Activated CD8-positive, alpha-beta T cell treated with anti-CD3 and anti-CD28 coated beads for 36 hours (primary cell): Measurements from ENCODE around the gene MMP17. TPM values are rescaled to one million over a fixed set of nuclear protein-coding genes. Genes with fewer than 3 reads are reported as not detected.

Experiments
- ATAC-seq: fragments of 200-7000 bp; cut with Tn5 transposase; one replicate; pipeline ENCODE4 v1.10.0; 2021; ENCODE audit warnings: mild to moderate bottlenecking, moderate library complexity
- CTCF ChIA-PET: fragments of 350-600 bp; sonication (Branson Sonifier 250); formaldehyde crosslinking; loops from one replicate; lab custom pipeline; 2021; ENCODE audit warnings: antibody characterized with exemption; lab: Charles Lee
- POLR2A ChIA-PET: fragments of 350-600 bp; sonication (Branson Sonifier 250); formaldehyde crosslinking; loops from one replicate; lab custom pipeline; 2021; ENCODE audit warnings: antibody characterized with exemption; lab: Charles Lee
- DNase-seq: peaks from one replicate; pipeline ENCODE4 v3.0.0-alpha.2; 2020
- H3K27ac Mint-ChIP-seq: one replicate; pipeline ENCODE4 v1.8.0; 2021; ENCODE audit warnings: mild to moderate bottlenecking, mixed read lengths
- H3K27me3 Mint-ChIP-seq: one replicate; pipeline ENCODE4 v1.8.0; 2021; ENCODE audit warnings: mixed read lengths
- H3K36me3 Mint-ChIP-seq: one replicate; pipeline ENCODE4 v1.8.0; 2021; ENCODE audit warnings: low read depth, mixed read lengths
- H3K4me1 Mint-ChIP-seq: one replicate; pipeline ENCODE4 v1.8.0; 2021; ENCODE audit warnings: low read depth, mixed read lengths
- H3K4me3 Mint-ChIP-seq: one replicate; pipeline ENCODE4 v1.8.0; 2021; ENCODE audit warnings: mild to moderate bottlenecking, moderate library complexity, mixed read lengths
- H3K9me3 Mint-ChIP-seq: one replicate; pipeline ENCODE4 v1.8.0; 2021; ENCODE audit warnings: mixed read lengths
- CTCF ChIP-seq: fragments of 200-600 bp; IDR thresholded peaks from one replicate; pipeline ENCODE4 v1.8.0; 2022; ENCODE audit warnings: antibody characterized with exemption, mild to moderate bottlenecking
- intact Hi-C: fragments of 100-400 bp; cut with micrococcal nuclease; formaldehyde crosslinking; loops from one replicate; pipeline ENCODE4 v1.10.0; 2022
- total RNA-seq, 2 experiments: library from RNA; stranded (reverse); gene quantifications; one replicate each; pipeline ENCODE4 v1.2.3, GENCODE V29; 2021

The MMP17 gene
- total RNA-seq, 2 experiments from 2014 or later: 0.60 TPM; not detected in 1

DNA sequence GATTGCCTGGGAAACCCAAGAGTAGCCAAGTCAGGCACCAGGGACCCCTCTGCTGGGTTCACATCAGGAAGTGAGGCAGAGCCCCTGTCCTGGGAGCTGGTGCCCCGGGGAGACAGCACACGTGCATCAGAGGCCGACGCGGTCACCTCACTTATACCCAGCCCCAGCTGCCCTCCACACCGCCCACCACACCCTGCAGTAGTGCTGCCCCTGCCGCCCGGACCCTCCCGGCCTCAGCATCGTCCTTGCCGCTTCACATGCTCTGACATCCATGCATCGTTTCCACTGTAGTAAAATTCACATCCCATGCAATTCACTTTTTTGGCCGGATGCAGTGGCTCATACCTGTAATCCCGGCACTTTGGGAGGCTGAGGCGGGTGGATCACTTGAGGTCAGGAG, 14.0 kb downstream of the MMP17 start:
- POLR2A ChIA-PET: no interaction called here
- CTCF ChIA-PET: no interaction called here

GRCh38 chr12:131843527-131843926, 15.3 kb downstream of the MMP17 start:
- no peak overlapping the region for H3K27ac Mint-ChIP-seq
- no peaks in the 10 kb centered on the region for H3K4me1 Mint-ChIP-seq

More for the DNA sequence above, 14.0 kb downstream of the MMP17 start:
- no peak for DNase-seq
- intact Hi-C loops: no loop called here
- ATAC-seq: no peak
- Mint-ChIP-seq H3K27me3 (no peaks in the 10 kb centered on the region), H3K4me1 (no peaks in the 10 kb centered on the region), H3K36me3 (no peaks in the 10 kb centered on the region), H3K9me3 (no peaks in the 10 kb centered on the region), H3K27ac (no peak overlapping the region), H3K4me3 (no peak overlapping the region)
- no peak for TF ChIP-seq CTCF

GRCh38 chr12:131844140-131844539, 15.9 kb downstream of the MMP17 start:
- ChIA-PET POLR2A (no interaction called here), CTCF (no interaction called here)
- Mint-ChIP-seq H3K4me3 (no peak overlapping the region), H3K27ac (no peak overlapping the region), H3K4me1 (no peaks in the 10 kb centered on the region), H3K9me3 (no peaks in the 10 kb centered on the region), H3K27me3 (no peaks in the 10 kb centered on the region), H3K36me3 (no peaks in the 10 kb centered on the region)
- intact Hi-C loops: no loop called here
- no peak for ATAC-seq
- DNase-seq: no peak
- no peak for TF ChIP-seq CTCF

More at GRCh38 chr12:131843527-131843926, 15.3 kb downstream of the MMP17 start:
- Mint-ChIP-seq H3K27me3 (no peaks in the 10 kb centered on the region), H3K9me3 (no peaks in the 10 kb centered on the region), H3K4me3 (no peak overlapping the region), H3K36me3 (no peaks in the 10 kb centered on the region)
- DNase-seq (no peak), ATAC-seq (no peak)
- TF ChIP-seq CTCF: no peak
- ChIA-PET POLR2A (no interaction called here), CTCF (no interaction called here)
- intact Hi-C loops: no loop called here

DNA sequence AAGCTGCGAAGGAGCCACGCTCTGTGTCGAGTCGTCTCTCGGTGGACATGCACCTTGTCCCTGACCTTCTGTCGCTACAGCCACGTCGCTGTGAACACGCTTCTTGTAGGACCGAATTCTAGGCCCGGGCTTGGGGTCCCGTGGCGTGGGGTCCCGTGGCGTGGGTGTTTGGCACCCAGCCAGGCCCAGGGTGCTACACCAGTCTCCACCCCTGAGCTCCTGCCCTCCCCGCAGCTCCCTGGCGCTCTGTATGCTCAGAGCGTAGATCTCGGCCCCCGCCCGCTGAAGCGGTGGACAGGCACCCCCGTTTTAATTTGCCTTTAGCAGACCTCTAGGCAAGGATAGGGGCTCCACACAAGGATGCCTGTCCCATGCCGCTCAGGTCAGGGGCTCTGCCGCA, 16.5 kb downstream of the MMP17 start:
- no peak overlapping the region for H3K27ac Mint-ChIP-seq
- H3K36me3 Mint-ChIP-seq: no peaks in the 10 kb centered on the region
- DNase-seq (no peak), ATAC-seq (no peak)
- POLR2A ChIA-PET: no interaction called here
- H3K27me3 Mint-ChIP-seq: no peaks in the 10 kb centered on the region
- no peak for TF ChIP-seq CTCF
- intact Hi-C loops: no loop called here
- CTCF ChIA-PET: no interaction called here
- no peaks in the 10 kb centered on the region for H3K4me1 Mint-ChIP-seq
- no peak overlapping the region for H3K4me3 Mint-ChIP-seq
- no peaks in the 10 kb centered on the region for H3K9me3 Mint-ChIP-seq

DNA sequence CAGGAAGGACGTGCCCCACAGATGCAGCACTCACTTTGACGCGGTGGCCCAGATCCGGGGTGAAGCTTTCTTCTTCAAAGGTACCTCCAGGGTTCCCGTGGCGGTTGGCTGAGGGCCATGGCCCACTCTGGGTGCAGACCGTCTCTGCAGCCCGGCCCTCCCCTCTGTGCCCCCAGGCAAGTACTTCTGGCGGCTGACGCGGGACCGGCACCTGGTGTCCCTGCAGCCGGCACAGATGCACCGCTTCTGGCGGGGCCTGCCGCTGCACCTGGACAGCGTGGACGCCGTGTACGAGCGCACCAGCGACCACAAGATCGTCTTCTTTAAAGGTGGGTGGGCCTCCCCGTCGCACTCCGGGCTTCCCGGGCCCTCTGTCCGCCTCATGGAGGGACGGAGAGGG, 16.9 kb downstream of the MMP17 start:
- ATAC-seq: no peak
- Mint-ChIP-seq H3K9me3 (no peaks in the 10 kb centered on the region), H3K36me3 (no peaks in the 10 kb centered on the region), H3K27me3 (no peaks in the 10 kb centered on the region), H3K4me3 (no peak overlapping the region), H3K4me1 (no peaks in the 10 kb centered on the region), H3K27ac (no peak overlapping the region)
- CTCF ChIA-PET: no interaction called here
- POLR2A ChIA-PET: no interaction called here
- no peak for TF ChIP-seq CTCF
- intact Hi-C loops: no loop called here
- no peak for DNase-seq
